Chondrocyte (in vitro differentiated cells): ENCODE measurements around the gene SMAD2. TPM values are rescaled to one million over a fixed set of nuclear protein-coding genes. Genes with fewer than 3 reads are reported as not detected.

Source experiments
- DNase-seq: peaks from one replicate; pipeline ENCODE4 v3.0.0; 2021; ENCODE audit warnings: mixed read lengths, low spot score
- H3K27ac Mint-ChIP-seq: one replicate; pipeline ENCODE4 v1.8.0; 2021; ENCODE audit warnings: mild to moderate bottlenecking, moderate library complexity, mixed read lengths; ENCODE audit not compliant: unreplicated experiment
- H3K27me3 Mint-ChIP-seq: 2 replicates; pipeline ENCODE4 v1.8.0; 2021; ENCODE audit warnings: low read depth, mixed read lengths
- H3K36me3 Mint-ChIP-seq: 2 replicates; pipeline ENCODE4 v1.8.0; 2021; ENCODE audit warnings: low read depth, mixed read lengths
- H3K4me1 Mint-ChIP-seq: 2 replicates; pipeline ENCODE4 v1.8.0; 2021; ENCODE audit warnings: low read depth, mild to moderate bottlenecking, mixed read lengths
- H3K4me3 Mint-ChIP-seq: one replicate; pipeline ENCODE4 v1.8.0; 2021; ENCODE audit warnings: mild to moderate bottlenecking, moderate library complexity, mixed read lengths; ENCODE audit not compliant: unreplicated experiment
- H3K9me3 Mint-ChIP-seq: 2 replicates; pipeline ENCODE4 v1.8.0; 2021; ENCODE audit warnings: low read depth, mixed read lengths
- total RNA-seq: library from RNA; stranded (reverse); gene quantifications from 3 replicates; pipeline ENCODE4 v1.2.1, GENCODE V29; 2021
- TF ChIP-seq, protein P1 (sequence below): fragments of 200-600 bp; sonication (generic); IDR thresholded peaks from 2 replicates; pipeline ENCODE4 v1.5.0; 2021; ENCODE audit warnings: antibody characterized with exemption, mild to moderate bottlenecking, moderate library complexity

Gene SMAD2
- total RNA-seq, 1 donor from 2014 or later = 151 TPM

DNA sequence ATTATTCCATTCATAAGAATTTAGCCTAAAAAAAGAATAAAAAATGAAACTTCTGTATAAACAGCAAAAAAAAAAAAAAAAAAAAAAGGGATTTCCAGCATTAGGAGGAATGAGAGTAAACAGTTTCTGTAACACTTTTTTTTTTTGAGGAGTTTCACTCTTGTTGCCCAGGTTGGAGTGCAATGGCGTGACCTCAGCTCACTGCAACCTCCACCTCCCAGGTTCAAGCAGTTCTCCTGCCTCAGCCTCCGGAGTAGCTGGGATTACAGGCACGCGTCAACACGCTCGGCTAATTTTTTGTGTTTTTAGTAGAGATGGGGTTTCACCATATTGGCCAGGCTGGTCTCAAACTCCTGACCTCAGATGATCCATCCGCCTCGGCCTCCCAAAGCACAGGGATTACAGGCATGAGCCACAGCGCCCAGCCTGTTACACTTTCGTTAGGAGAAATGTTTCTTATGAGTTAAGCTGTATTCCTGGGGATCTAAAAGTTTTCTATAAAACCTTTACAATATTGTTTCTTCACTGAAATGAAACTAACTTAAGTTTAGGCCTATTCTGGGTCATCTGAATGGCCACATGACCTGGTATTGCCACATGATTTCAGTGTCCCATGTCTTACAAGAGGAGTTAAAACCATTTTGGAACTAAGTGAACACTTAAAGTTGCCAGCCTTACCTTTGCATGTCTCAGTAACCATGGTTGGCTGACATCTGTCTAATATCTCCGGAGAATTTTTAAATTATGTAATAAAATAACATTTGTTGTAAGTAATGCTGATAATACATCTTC is 17.5 kb downstream of the SMAD2 start:
- H3K27me3 Mint-ChIP-seq = no peaks in the 10 kb centered on the region
- TF ChIP-seq, protein P1, sequence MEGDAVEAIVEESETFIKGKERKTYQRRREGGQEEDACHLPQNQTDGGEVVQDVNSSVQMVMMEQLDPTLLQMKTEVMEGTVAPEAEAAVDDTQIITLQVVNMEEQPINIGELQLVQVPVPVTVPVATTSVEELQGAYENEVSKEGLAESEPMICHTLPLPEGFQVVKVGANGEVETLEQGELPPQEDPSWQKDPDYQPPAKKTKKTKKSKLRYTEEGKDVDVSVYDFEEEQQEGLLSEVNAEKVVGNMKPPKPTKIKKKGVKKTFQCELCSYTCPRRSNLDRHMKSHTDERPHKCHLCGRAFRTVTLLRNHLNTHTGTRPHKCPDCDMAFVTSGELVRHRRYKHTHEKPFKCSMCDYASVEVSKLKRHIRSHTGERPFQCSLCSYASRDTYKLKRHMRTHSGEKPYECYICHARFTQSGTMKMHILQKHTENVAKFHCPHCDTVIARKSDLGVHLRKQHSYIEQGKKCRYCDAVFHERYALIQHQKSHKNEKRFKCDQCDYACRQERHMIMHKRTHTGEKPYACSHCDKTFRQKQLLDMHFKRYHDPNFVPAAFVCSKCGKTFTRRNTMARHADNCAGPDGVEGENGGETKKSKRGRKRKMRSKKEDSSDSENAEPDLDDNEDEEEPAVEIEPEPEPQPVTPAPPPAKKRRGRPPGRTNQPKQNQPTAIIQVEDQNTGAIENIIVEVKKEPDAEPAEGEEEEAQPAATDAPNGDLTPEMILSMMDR = no peak
- H3K4me3 Mint-ChIP-seq = no peak overlapping the region
- DNase-seq = no peak
- peaks cover 2% of the 10 kb centered on the region for H3K36me3 Mint-ChIP-seq
- no peaks in the 10 kb centered on the region for H3K9me3 Mint-ChIP-seq
- peak overlapping the region; percentile 53 for H3K27ac Mint-ChIP-seq
- H3K4me1 Mint-ChIP-seq = peaks cover 54% of the 10 kb centered on the region

DNA sequence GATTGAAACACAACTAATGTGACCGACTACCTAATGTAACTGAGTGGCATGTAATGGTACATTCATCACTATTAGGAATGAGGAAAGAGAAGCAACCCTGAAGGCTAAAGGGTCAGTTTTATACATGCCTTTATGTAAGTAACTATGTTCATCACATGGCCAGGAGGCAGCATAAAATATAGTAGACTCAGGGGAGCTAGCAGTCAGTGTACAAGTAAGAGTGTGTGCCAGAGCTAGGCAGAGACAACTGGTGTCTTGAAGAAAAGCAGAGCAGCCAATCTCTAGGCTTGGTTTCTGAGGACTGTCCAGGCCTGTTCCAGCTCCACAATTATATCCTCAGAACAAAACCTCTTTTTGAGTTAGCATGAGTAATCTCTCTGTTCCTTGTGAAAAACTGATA is 18.1 kb downstream of the SMAD2 start:
- H3K9me3 Mint-ChIP-seq = no peaks in the 10 kb centered on the region

DNA sequence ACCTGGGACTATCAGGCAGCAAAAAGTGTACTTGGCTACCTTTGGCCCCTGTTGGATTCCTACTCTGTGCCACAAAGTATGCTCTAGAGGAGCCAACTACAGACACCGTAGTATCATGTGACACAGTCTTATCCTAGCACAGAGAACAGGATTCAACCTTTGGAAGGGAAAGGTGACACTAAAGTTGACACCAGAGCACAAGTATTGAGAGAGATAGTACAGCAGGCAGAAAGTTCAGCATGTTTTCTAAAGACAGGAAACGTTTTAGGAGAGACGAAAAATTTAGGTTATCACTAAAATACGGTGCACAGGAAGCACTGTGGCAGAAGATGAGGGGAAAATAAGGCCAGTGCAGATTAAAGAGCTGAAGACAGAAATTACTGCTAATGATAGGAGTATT is 18.6 kb downstream of the SMAD2 start:
- H3K4me3 Mint-ChIP-seq = no peak overlapping the region
- no peak for DNase-seq
- no peak overlapping the region for H3K27ac Mint-ChIP-seq
- TF ChIP-seq, protein P1 = no peak
- H3K36me3 Mint-ChIP-seq = peaks cover 2% of the 10 kb centered on the region
- H3K27me3 Mint-ChIP-seq = no peaks in the 10 kb centered on the region
- peaks cover 45% of the 10 kb centered on the region for H3K4me1 Mint-ChIP-seq
- peaks cover 1% of the 10 kb centered on the region for H3K9me3 Mint-ChIP-seq

More for the DNA sequence above, 18.1 kb downstream of the SMAD2 start:
- H3K4me3 Mint-ChIP-seq = no peak overlapping the region
- H3K4me1 Mint-ChIP-seq = peaks cover 48% of the 10 kb centered on the region
- TF ChIP-seq, protein P1 = no peak
- peaks cover 2% of the 10 kb centered on the region for H3K36me3 Mint-ChIP-seq
- H3K27ac Mint-ChIP-seq = peak overlapping the region; percentile 53
- DNase-seq = no peak
- no peaks in the 10 kb centered on the region for H3K27me3 Mint-ChIP-seq

DNA sequence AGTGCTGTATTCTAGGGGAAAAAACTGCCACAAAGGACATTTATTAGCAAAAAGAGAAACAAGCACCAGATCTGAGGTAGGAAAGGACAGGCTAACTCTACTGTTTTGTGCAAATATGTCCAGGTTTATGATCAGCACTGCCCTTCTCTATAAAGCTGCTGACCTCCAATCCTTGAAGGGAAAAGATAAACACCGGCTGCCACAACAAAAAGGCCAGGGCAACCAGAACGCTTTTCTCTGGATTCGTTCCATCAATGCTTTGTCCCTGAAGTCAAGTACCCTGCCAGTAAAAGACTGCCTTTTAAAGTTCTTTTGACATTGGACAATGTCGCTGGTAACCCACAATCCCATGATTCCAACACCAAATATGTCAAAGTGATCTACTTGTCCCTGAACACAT is 21.0 kb downstream of the SMAD2 start:
- TF ChIP-seq, protein P1 = no peak
- H3K27ac Mint-ChIP-seq = no peak overlapping the region
- no peak for DNase-seq
- peaks cover 5% of the 10 kb centered on the region for H3K36me3 Mint-ChIP-seq
- peaks cover 13% of the 10 kb centered on the region for H3K9me3 Mint-ChIP-seq
- H3K4me3 Mint-ChIP-seq = no peak overlapping the region
- no peaks in the 10 kb centered on the region for H3K27me3 Mint-ChIP-seq
- peaks cover 42% of the 10 kb centered on the region for H3K4me1 Mint-ChIP-seq

DNA sequence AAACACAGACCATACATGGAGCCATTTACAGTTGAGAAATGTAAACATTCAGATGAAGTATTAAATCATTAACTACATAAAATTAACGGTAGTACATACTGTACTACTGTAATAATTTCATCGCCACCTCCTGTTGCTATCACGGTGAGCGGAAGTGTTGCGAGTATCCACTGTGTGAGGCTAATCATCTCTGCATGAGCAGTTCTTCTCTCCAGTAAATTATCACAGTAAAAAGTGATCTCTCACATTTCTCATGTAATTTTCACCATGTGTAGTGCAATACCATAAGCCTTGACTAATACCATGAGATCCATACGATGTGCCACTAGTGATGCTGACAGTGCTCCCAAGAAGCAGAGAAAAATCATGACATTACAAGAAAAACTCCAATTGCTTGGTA is 21.9 kb downstream of the SMAD2 start:
- DNase-seq = no peak
- no peak overlapping the region for H3K4me3 Mint-ChIP-seq
- H3K4me1 Mint-ChIP-seq = peaks cover 35% of the 10 kb centered on the region
- peaks cover 17% of the 10 kb centered on the region for H3K9me3 Mint-ChIP-seq
- peaks cover 6% of the 10 kb centered on the region for H3K36me3 Mint-ChIP-seq
- TF ChIP-seq, protein P1 = no peak
- no peak overlapping the region for H3K27ac Mint-ChIP-seq
- no peaks in the 10 kb centered on the region for H3K27me3 Mint-ChIP-seq
